CD4-positive, alpha-beta T cell treated with Interleukin-17A for 1 hour (primary cell): ENCODE results near the gene CNNM3.

Source experiments
- DNase-seq: peaks from one replicate; pipeline ENCODE4 v3.0.0-alpha.2; 2020

Gene CNNM3

GRCh38 chr2:96819876-96820511 is 3.9 kb downstream of the CNNM3 start:
- DNase-seq: no peak

GRCh38 chr2:96821113-96821675 is 5.1 kb downstream of the CNNM3 start:
- DNase-seq: no peak

DNA sequence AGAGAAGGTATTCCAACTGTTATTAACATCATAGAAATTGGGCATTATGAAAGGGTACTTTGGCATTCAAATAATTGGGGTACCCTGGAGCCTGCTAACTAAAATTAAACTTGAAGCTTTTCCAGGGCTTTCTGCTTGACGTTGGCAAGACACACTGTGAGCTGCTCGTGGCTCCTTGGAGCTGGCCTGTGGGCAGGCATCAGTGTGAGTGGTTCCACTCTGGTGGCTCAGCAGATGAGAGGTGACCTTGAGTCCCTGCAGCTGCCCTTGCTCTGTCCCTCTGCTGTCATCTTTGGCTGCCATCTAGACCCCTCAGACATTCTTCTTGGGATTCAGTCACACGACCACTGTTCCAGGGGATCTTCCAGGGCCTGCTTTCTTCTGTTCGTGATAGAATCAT is 6.7 kb downstream of the CNNM3 start:
- no peak for DNase-seq

- no peak for DNase-seq
Measured at GRCh38 chr2:96823198-96823597, 7.1 kb downstream of the CNNM3 start.

- DNase-seq: no peak
Measured at GRCh38 chr2:96824079-96824870, 8.2 kb downstream of the CNNM3 start.

GRCh38 chr2:96825057-96825456 is 9.0 kb downstream of the CNNM3 start:
- no peak for DNase-seq

GRCh38 chr2:96826546-96827278 is 10.6 kb downstream of the CNNM3 start:
- DNase-seq: no peak

- DNase-seq: no peak
Measured at GRCh38 chr2:96828436-96828835, 12.4 kb downstream of the CNNM3 start.

- DNase-seq: no peak
Measured at GRCh38 chr2:96828874-96829273, 12.8 kb downstream of the CNNM3 start.

- no peak for DNase-seq
Measured at GRCh38 chr2:96830044-96830562, 14.0 kb downstream of the CNNM3 start.

DNA sequence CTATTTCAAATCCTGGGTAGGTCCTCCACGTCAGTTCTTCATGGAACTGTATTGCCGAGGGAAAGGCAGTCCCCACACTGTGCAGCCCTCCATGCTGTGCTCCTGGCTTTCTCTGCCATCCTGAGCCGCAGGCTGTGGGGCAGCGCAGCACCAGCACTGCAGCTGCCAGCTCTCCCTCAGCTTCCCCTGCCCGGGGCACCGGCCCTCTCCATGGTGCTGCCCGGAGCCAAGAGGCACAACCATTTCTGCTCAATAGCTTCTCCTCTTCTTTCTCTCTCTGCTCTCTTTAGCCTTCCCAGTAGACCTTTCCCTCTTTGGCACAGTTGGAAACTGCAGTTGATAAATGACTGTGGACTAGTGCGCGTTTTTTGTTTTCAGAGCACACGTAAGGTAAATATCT is 15.6 kb downstream of the CNNM3 start:
- DNase-seq: no peak

DNA sequence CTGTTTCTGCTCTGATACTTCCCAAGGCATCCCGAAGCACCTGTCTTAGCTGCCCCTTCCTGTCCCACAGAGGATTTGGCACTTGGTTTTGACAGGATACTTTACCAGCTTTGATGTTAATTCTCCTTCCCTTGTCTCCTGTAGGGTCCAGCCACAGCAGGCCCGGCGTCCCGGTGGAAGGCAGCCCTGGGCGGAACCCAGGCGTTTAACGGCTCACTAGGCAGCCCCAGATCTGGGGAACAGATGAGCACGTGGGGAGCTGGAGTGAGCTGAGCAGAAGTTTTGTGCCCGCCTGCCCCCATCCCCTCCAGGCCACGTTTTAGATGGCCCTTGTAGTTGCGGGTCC is 16.3 kb downstream of the CNNM3 start:
- DNase-seq: no peak

DNA sequence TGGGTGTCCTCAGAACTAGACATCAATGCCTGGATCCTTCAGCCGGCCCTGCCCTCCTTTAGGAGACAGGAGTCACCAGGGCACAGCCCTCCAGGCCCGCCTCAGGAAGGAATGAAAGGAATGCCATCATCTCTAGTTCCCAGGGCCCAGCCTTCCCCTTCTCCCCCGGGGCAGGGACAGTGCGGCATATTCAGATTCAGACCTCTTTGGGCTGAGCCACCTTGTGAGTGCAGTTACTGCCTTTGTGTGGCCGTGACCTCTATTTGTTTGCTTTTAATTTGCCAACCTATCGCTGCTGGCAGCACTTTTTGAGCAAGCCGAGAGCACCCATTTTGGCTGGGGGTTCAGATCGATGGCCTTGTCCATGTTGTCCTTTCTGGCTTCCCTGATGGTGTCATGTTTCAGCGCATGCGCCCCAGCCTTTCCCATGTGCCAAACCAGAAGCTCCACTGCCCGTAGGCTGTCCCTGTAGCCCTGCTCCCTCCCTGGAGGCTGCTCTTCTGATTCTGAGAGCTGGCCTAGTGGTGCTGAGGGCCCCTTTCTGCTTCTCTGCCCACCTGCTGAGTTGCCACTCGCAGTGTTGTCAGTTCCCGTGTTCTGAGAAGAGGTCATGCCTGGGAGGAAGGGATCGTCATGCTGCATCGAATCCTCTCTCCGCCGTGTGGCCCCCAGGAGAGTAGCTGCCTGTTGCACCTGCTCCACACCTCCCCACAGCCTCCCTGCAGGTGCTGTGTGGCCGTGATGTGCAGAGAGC is 16.9 kb downstream of the CNNM3 start:
- DNase-seq: no peak

DNA sequence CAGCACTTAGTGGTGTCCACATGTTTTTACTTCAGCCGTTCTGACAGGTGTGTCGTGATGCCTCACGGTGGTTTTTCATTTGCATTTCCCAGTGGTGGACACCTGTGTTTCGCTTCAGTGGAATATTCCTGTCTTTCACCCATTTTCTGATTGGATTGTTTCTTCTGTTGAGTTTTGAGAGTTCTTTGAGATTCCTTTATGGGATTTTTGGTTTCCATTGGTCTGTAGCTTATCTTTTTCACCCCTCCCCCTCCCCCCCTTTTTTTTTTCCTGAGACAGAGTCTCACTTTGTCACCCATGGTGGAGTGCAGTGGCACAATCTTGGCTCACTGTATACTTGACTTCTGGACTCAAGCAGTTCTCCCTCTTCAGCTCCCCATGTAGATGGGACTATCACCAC is 19.8 kb downstream of the CNNM3 start:
- DNase-seq: no peak

DNA sequence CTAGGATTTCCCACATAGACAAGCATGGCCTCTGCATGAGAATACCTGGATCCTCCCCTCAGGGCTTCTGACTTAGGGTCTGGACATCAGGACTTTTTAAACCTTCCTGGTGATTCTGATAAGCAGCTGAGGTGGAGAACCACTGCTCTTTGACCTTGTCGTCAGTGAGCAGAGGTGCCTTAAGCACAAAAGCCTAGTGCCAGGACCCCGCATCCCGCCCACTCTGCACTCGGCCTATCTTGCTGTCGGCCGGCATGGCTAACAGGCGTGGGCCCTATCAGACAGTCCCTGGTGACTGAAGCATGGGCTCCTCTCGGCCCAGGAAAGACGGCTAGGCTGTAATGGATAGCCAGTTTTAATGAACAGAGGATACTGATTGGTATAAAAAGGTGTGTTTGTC is 21.5 kb downstream of the CNNM3 start:
- DNase-seq: no peak

DNA sequence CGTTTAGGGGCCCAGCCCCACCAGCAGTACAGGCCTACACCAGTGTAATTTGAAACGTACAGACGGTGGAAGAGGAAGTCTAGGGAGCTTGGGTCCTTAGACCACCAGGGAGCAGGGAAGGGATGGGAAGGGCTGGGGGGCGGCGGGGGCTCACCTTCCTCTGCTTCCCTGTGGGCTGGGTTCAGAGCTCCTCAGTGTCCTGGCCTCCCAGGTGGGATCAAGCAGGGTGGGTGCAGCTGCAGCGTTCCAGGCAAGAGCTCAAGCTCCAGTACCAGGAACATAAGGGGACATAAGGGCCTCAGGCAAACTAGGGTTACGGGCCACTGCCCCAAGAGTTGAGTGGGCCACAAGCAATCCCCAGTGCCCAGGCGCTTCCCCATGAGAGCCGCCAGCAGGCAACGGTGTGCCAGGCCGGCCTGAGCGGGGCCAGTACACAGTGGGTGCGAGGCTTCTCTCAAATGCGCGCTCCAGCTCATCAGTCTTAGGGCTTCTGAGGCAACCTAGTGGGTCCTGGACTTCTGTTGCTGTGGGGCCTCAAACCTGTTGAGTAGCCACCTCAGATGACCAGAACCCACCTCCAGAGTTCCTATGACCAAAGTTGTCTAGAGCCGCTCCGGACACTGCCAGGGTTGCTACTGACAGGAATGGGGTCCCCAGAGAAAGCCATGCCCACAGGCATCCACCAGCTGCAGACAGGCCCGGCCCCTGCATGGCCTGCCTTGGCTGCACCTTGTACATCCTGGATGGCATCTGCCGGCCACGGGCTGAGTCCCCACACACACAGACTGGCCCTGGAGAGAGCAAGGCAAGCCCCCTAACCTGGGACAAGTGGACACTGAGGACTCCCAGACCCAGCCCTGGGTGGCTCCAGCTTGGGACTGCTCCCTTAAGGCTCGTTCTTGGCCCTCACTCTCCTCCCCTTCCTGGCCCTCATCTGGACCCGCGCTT is 22.6 kb downstream of the CNNM3 start:
- DNase-seq: no peak

- peak; percentile 84 for DNase-seq
Measured at GRCh38 chr2:96839293-96839874, 23.3 kb downstream of the CNNM3 start.

DNA sequence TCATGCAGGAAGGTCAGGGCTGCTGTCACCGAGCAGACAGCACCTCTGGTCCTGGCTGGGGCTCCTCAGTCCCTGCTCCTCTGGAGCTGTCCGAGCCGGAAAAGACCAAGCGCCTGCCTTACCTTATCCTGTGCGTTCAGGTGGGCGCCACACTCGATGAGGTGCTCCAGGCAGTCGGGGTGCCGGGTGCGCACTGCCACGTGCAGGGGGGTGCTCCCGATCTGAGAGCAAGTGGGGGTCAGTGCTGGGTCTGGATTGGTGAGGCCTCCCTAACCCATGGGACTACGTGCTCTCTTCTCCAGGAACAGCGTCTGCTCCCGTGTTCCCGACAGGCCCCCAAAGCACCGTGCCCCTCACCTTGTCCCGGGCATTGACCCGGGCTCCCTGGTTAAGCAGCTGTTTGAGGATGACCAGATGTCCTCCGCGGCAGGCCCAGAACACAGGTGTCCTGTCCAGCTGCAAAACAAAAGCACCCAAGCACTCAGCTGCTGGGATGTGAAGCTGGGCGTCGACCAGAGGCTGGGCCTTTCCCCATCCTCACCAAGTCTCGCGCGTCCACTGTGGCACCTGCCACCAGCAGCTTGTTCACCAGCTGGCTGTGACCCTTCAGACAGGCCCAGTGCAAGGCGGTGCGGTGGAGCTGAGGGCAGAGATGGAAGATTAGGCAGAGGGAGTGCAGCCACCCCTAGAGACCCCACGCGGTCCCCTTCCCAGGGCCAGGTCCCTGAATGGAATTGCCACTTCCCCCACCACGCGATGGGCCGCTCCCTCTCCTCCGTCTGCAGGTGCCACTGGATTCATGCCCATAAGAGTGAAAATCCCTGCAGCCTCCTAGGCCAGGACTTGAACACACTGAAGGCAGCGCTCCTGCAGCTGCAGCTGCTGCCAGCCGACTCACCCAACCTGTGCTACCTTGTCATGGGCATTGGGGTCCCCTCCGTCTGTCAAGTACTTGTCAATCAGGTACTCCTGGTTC is 24.1 kb downstream of the CNNM3 start:
- DNase-seq: no peak

DNA sequence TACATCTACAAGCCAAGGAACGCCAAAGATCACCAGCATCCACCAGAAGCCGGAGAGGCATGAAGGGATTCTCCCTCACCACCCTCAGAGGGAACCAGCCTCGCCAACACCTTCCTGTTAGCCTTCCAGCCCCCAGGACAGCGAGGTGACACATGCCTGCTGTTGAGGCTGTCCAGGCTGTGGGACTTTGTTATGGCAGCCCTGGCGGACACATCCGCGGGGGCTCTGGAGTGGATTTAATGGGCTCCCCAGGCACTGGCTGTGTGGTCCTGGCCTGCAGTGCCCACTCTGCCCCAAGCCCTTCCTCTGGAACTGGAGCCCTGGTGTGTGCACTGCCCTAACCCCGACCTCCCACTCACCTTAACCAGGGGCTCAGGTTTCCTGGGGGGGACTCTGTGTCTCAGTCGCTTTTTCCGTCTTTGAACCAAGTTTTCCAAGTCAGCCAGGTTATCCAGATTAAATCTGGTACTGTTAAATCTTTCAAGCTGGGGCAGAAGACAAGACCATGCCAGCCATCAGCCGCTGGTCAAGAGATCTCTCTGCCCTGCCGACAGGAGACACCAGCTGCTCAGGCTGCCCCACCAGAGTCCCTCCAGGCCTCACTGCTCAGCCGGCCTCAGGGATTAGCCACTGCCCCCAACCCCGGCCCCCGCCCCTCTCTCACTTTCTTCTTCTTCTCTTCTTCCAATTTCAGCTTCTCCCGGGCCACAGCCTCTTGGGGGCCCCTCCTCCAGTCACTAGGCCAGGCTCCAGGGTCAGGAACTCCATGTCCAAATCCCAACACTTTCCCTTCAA is 25.8 kb downstream of the CNNM3 start:
- DNase-seq: no peak
